ENCODE measurements around the gene ADAMTSL5.

ADAMTSL5 gene

GRCh38 chr19:1461862-1462261 lies 51.0 kb downstream of the ADAMTSL5 start:
- DNase-seq, result no peak

DNA sequence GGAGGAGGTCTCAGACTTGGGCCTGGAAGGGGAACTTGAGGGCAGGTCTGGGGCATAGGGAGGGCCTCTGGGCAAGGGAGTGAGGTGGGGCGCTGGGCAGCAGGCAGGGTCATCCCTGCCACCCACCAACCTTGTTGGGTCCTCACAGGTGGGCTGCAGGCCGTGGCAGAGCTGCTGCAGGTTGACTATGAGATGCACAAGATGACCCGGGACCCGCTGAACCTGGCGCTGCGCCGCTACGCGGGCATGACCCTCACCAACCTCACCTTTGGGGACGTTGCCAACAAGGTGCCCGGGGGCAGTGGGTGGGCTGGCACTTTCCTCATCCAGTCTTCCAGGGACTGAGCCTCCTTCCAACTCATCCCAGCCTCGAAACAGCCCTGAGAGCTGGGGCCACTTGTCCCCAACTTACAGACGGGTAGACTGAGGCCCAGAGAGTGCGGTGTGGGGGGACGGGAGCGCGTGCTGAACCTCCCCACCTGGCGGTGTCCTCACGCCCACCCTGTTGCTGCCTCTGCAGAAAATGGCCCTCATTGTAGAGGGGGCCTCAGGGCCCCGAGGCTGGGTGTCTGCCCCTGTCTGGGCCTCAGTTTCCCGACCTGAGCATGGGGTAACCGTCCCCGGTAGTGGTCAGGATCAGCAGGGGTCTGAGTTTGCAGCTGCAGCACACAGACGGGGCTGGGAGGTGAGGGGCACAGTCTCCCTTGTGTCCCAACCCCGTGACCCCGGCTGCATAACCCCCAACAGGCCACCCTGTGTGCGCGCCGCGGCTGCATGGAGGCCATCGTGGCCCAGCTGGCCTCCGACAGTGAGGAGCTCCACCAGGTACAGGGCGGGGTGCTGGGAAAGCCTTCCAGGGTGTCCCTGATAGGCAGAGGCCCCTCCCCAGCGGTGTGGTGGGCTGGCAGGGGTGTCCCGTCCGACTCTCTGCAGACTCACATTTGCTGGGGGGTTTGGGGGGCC lies 52.5 kb downstream of the ADAMTSL5 start:
- DNase-seq, result no peak

GRCh38 chr19:1459479-1459878 lies 53.3 kb downstream of the ADAMTSL5 start:
- no peak for DNase-seq

- no peak for DNase-seq
Measured at GRCh38 chr19:1457892-1458291, 54.9 kb downstream of the ADAMTSL5 start.

DNA sequence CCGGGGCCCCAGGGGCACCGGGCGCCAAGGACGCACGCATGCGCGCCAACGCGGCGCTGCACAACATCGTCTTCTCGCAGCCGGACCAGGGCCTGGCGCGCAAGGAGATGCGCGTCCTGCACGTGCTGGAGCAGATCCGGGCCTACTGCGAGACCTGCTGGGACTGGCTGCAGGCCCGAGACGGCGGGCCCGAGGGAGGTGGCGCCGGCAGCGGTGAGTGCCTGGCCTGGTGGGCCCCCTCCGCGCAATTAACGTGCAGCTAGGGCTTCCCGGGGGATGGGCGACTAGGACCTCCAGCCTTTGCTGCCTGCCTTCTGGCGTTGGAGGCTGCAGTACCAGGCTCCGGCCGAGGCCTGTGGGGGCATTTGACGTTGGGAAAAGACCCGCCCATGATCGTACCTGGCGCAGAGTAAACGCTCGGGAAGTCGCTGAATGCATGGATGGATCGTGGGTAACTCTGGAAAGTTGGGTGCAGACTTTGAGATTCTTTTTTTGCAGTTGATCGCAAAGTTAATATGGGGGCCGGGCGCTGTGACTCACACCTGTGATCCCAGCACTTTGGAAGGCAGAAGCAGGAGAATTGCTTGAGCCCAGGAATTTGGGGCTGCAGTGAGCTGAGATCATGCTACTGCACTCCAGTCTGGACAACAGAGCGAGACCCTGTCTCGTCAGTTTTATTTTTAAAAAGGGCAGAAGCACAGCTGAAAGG lies 55.6 kb downstream of the ADAMTSL5 start:
- no peak for DNase-seq

DNA sequence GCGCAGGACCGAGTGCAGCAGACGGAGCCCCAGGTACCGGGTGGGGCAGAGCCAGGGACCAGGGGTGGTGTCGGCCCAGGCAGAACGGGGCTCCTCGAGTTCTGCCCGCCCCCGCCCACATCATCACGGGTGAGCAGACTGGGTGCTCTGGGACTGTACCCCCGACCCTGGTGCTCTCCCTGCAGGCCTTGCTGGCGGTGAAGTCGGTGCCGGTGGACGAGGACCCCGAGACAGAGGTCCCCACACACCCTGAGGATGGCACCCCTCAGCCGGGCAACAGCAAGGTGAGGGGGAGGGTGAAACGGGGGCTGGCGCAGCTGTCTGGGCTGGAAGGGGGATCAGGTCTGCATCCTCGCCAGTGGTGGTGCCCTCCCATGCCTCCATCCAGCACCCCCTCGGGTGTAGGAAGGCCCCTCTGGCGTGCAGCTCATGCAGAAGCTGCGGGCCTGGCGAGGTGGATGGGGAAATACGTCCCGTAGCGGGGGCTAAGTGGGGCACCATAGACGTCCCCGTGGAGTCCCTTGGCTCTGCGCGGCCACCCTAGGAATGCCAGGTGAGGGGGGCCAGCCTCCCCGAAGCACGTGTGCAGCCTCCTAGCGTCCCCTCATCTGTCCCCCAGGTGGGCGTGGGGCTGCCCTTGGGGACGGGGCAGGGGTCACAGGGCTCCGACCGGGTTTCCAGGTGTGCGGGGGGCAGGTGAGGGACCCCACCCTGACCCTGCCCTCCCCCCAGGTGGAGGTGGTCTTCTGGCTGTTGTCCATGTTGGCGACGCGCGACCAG lies 56.5 kb downstream of the ADAMTSL5 start:
- DNase-seq, result no peak

- DNase-seq, result no peak
Measured at GRCh38 chr19:1455336-1456120, 57.3 kb downstream of the ADAMTSL5 start.
